ENCODE data around the gene MICALL1. TPM values are rescaled to one million over a fixed set of nuclear protein-coding genes. Genes with fewer than 3 reads are reported as not detected.

The MICALL1 gene
- total and polyA plus RNA-seq, 2 donors: 5.5 to 13.7 TPM

DNA sequence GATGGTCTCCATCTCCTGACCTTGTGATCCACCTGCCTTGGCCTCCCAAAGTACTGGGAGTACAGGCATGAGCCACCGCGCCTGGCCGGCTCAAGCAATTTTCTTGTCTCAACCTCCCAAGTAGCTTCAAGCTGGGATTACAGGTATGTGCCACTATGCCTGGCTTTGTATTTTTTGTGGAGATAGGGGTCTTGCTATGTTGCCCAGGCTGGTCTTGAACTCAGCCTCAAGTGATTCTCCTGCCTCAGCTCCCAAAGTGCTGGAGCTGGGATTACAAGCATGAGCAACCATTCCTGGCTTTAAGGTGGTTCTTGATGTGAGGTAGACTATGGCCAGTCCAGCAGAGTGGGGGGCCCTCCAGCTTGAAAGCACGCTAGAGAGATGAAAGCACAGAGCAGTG is 55.0 kb downstream of the MICALL1 start:
- WGBS: 98% methylated on average over 4 of the region's 4 CpGs
- peaks cover 0 to 3% of the 10 kb centered on the region in 2 donors for H3K9me3 ChIP-seq (ENCODE audit: control insufficient read depth in 2 of 2, insufficient read depth in 1 of 2, low read length in 1 of 2)
- DNase-seq (ENCODE audit: low read depth in 6 of 9, low spot score in 9 of 9): no peak
- H3K27me3 ChIP-seq (ENCODE audit: control insufficient read depth in 2 of 2, insufficient read depth in 1 of 2, low read length in 1 of 2): no peaks in the 10 kb centered on the region
- no peak overlapping the region for H3K4me3 ChIP-seq (ENCODE audit: low read length in 2 of 2)
- H3K4me1 ChIP-seq (ENCODE audit: control insufficient read depth in 2 of 2, insufficient read depth in 2 of 2, low read length in 2 of 2): no peaks in the 10 kb centered on the region
- H3K27ac ChIP-seq (ENCODE audit: low read depth in 1 of 2, low read length in 1 of 2): no peak overlapping the region
- peaks cover 60 to 64% of the 10 kb centered on the region in 2 donors for H3K36me3 ChIP-seq (ENCODE audit: control insufficient read depth in 2 of 2, insufficient read depth in 2 of 2, low read length in 1 of 2)

DNA sequence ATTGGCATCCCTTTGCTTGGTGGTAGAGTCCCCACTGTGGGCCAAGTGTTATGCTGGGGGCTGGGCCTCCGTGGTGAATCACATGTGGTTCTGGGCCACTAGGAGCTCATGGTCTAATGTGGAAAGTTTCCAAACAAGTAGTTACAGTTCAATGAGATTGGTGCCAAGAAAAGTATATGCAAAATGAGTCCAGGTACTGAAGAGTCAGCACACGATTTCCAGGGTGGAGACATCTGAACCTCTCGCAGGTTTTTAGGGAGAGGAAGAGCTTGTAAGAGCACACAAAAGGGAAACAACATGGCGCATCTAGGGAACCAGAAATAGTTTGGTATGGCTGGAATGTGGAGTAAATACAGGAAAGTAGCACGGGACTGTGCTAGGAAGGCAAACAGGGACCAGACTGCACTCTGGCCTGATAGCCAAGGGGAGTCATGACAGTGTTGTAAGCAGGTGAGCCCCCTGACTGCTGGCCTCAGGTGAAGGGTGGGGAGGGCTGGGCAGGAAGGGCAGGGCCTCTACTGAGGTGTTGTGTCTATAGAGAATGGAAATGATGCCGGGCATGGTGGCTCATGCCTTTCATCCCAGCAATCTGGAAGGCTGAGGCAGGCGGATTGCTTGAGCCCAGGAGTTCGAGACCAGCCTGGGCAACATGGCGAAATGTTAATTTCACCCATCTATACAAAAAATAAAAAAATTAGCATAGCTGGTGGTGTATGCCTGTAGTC is 60.0 kb downstream of the MICALL1 start:
- H3K27me3 ChIP-seq (ENCODE audit: control insufficient read depth in 2 of 2, insufficient read depth in 1 of 2, low read length in 1 of 2): no peaks in the 10 kb centered on the region

DNA sequence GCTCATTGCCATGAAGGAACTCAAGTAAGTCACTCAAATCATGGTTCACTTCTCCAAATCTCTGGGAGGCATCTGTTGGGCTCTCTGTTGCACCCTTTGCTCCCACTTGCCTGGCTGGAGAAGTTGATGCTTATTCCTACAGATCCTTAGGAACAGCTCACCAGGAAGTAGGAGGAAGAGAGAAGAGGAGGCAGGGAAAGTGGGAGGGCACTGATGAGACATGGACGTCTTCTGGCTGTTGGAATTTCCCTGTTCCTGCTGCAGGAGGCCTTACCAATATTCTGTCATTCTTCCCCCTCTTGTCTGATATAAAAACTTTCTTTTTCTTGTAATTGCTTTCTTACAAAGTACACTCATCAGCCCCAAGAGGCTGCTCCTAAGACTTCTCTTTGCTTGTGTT is 61.0 kb downstream of the MICALL1 start:
- peaks cover 39 to 46% of the 10 kb centered on the region in 2 donors for H3K36me3 ChIP-seq (ENCODE audit: control insufficient read depth in 2 of 2, insufficient read depth in 2 of 2, low read length in 1 of 2)
- WGBS: 95% methylated on average over 1 of the region's 1 CpG

More for the DNA sequence above, 60.0 kb downstream of the MICALL1 start:
- Histone ChIP-seq H3K9me3 (ENCODE audit: control insufficient read depth in 2 of 2, insufficient read depth in 1 of 2, low read length in 1 of 2) (no peaks in the 10 kb centered on the region), H3K36me3 (ENCODE audit: control insufficient read depth in 2 of 2, insufficient read depth in 2 of 2, low read length in 1 of 2) (peaks cover 50 to 57% of the 10 kb centered on the region in 2 donors), H3K4me1 (ENCODE audit: control insufficient read depth in 2 of 2, insufficient read depth in 2 of 2, low read length in 2 of 2) (no peaks in the 10 kb centered on the region), H3K4me3 (ENCODE audit: low read length in 2 of 2) (no peak overlapping the region), H3K27ac (ENCODE audit: low read depth in 1 of 2, low read length in 1 of 2) (no peak overlapping the region)
- WGBS: 97% methylated on average over 9 of the region's 9 CpGs
- no peak for DNase-seq (ENCODE audit: low read depth in 6 of 9, low spot score in 9 of 9)

DNA sequence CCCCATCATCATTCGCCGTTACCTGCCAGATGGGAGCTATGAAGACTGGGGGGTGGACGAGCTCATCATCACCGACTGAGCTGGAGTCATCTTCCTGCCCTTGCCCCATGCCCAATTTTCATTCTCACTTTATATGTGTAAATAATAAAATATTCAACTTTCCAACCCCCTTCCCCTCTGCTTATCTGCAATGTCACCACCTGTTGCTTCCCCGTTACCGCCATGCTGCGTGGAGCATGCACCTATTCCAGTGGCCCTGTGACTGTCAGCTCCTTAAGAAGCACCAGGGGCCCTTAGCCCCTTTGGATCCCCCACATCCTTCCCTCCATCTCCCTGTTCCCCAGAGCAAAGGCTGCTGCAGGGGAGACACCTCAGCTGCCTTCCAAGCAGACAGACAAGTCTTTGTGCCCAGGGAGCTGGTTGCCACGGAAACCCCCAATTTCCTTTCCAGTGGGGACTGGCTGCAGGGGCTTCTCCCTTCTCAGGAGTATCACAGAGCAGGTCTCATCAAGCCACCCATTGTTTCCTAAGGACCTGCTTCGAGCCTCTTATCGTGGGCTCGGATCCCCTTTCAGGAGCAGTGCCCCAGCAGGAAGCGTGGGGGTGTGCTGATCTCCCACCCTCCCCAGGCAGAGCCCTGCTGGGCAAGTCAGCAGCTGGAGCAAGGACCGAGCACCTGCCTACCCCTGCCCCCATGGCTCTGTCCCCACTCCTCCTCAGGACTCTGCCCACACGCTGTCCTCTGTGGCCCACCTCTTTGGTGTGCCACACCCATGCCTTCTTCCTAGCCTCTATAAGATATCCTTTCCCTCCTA is 61.7 kb downstream of the MICALL1 start:
- Histone ChIP-seq H3K27me3 (ENCODE audit: control insufficient read depth in 2 of 2, insufficient read depth in 1 of 2, low read length in 1 of 2) (no peaks in the 10 kb centered on the region), H3K4me3 (ENCODE audit: low read length in 2 of 2) (no peak overlapping the region), H3K27ac (ENCODE audit: low read depth in 1 of 2, low read length in 1 of 2) (no peak overlapping the region), H3K36me3 (ENCODE audit: control insufficient read depth in 2 of 2, insufficient read depth in 2 of 2, low read length in 1 of 2) (peaks cover 36 to 43% of the 10 kb centered on the region in 2 donors), H3K9me3 (ENCODE audit: control insufficient read depth in 2 of 2, insufficient read depth in 1 of 2, low read length in 1 of 2) (no peaks in the 10 kb centered on the region), H3K4me1 (ENCODE audit: control insufficient read depth in 2 of 2, insufficient read depth in 2 of 2, low read length in 2 of 2) (no peaks in the 10 kb centered on the region)
- WGBS: 91% methylated on average over 14 of the region's 14 CpGs
- DNase-seq (ENCODE audit: low read depth in 6 of 9, low spot score in 9 of 9): no peak

More for the DNA sequence above, 61.0 kb downstream of the MICALL1 start:
- Histone ChIP-seq H3K4me1 (ENCODE audit: control insufficient read depth in 2 of 2, insufficient read depth in 2 of 2, low read length in 2 of 2) (no peaks in the 10 kb centered on the region), H3K4me3 (ENCODE audit: low read length in 2 of 2) (no peak overlapping the region), H3K9me3 (ENCODE audit: control insufficient read depth in 2 of 2, insufficient read depth in 1 of 2, low read length in 1 of 2) (no peaks in the 10 kb centered on the region), H3K27me3 (ENCODE audit: control insufficient read depth in 2 of 2, insufficient read depth in 1 of 2, low read length in 1 of 2) (no peaks in the 10 kb centered on the region), H3K27ac (ENCODE audit: low read depth in 1 of 2, low read length in 1 of 2) (no peak overlapping the region)
- no peak for DNase-seq (ENCODE audit: low read depth in 6 of 9, low spot score in 9 of 9)

DNA sequence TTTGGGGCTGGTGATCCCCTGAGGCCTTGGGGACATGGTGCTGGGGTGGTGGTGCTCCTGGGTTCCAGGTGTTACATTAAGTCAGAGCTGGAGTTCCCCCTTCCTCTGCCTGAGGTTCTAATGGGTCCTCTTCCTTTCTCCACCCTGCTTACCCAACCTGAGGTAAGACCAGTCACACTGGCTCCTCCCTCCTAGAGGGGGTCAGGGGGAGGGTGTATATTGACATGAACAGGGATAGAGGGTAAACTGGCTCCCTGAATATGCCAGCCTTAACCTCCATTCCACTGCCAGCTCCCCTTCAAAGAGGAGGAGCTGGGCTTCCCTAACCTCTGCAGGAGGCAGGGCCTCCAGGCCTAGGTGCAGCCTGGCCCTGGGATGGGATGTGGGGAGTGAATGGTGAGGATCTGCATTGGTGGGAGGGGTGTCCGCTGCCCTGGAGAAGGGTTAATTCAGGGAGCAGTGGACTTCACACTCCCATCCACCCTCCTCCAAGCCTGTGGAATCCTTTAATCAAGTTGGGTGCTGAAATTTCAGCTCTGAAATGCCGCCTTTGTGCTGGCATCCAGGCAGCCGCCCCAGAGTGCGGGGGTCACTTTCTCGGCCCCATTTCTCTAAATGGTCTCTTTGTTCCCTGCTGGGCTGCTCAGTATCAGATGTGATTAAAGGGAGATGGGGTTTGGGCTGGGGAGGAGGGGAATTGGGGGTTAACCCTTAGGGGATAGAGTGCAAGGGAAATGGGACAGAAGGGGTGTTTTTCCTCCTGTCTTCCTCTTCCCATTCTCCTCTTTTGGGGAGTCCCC is 62.6 kb downstream of the MICALL1 start:
- H3K4me1 ChIP-seq (ENCODE audit: control insufficient read depth in 2 of 2, insufficient read depth in 2 of 2, low read length in 2 of 2): no peaks in the 10 kb centered on the region
- H3K27ac ChIP-seq (ENCODE audit: low read depth in 1 of 2, low read length in 1 of 2): no peak overlapping the region
- no peak overlapping the region for H3K4me3 ChIP-seq (ENCODE audit: low read length in 2 of 2)
- no peaks in the 10 kb centered on the region for H3K27me3 ChIP-seq (ENCODE audit: control insufficient read depth in 2 of 2, insufficient read depth in 1 of 2, low read length in 1 of 2)
- WGBS: 99% methylated on average over 5 of the region's 5 CpGs
- no peak for DNase-seq (ENCODE audit: low read depth in 6 of 9, low spot score in 9 of 9)
- H3K36me3 ChIP-seq (ENCODE audit: control insufficient read depth in 2 of 2, insufficient read depth in 2 of 2, low read length in 1 of 2): peaks cover 32 to 39% of the 10 kb centered on the region in 2 donors
- no peaks in the 10 kb centered on the region for H3K9me3 ChIP-seq (ENCODE audit: control insufficient read depth in 2 of 2, insufficient read depth in 1 of 2, low read length in 1 of 2)

DNA sequence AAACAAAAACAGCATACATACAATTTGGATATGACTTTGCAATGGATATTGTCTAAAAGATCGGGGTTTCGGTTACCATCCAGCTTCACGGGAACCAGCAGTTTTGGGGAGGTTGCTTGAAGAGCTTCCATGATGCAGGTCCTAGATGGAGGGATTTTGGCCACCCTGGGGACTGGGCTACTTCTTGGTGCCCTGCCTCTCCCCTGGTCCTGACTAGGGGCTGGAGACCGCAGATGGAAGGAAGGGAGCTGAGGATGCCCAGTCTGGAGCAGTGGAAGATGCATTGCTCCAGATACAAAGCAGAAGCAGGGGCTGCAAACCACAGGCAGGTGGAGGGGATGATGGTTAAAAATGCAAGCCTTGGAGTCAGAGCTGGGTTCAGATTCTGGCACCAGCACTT is 64.8 kb downstream of the MICALL1 start:
- no peak overlapping the region for H3K4me3 ChIP-seq (ENCODE audit: low read length in 2 of 2)

DNA sequence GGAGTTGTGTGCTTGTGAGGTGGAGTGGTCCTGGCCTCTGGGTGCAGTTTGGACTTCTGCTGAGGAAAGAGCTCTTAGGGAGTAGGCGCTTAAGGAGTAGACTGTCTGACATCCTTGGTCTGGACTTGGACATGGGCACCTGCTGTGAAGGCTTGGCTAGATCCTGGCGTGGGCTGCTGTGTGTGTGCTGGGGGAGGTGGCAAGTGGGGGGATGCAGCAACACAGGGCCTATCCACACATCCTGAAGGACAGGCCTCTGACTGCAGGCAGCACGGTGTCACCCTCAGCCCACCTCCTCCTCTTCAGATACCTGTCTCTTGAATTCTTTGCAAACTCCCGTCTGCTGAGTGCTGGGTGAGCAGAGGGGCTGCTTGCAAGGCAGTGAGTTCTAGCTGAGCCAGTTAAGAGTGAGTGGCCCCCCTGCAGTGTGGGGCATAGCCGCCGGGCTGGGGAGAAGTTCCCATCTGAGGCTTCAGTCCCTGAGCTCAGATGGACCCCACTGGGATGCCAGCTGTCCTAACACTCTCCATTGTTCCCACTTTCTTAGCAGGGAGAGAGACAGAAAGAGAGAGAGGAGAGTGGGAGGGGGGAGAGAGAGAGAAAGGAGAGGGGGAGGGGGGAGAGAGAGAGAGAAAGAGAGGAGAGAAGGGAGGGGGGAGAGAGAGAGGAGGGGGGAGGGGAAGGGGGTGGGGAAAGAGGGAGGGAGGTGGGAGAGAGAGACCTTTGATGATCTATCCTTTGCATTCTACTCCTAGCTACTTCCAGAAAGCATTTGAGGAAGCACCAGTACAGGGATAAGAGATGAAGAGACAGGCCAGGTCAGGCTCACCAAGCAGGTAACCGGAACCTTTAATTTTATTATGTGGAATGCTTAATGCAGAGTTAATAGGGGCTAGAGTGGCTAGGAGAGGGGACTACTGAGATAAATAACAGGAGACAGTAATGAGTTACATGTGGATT is 65.7 kb downstream of the MICALL1 start:
- 98% methylated on average over 7 of the region's 7 CpGs for WGBS
- no peak overlapping the region for H3K27ac ChIP-seq (ENCODE audit: low read depth in 1 of 2, low read length in 1 of 2)
- DNase-seq (ENCODE audit: low read depth in 6 of 9, low spot score in 9 of 9): no peak
- H3K27me3 ChIP-seq (ENCODE audit: control insufficient read depth in 2 of 2, insufficient read depth in 1 of 2, low read length in 1 of 2): no peaks in the 10 kb centered on the region
- no peaks in the 10 kb centered on the region for H3K4me1 ChIP-seq (ENCODE audit: control insufficient read depth in 2 of 2, insufficient read depth in 2 of 2, low read length in 2 of 2)
- H3K4me3 ChIP-seq (ENCODE audit: low read length in 2 of 2): no peak overlapping the region
- no peaks in the 10 kb centered on the region for H3K9me3 ChIP-seq (ENCODE audit: control insufficient read depth in 2 of 2, insufficient read depth in 1 of 2, low read length in 1 of 2)
- H3K36me3 ChIP-seq (ENCODE audit: control insufficient read depth in 2 of 2, insufficient read depth in 2 of 2, low read length in 1 of 2): peaks cover 23 to 24% of the 10 kb centered on the region in 2 donors

More for the DNA sequence above, 64.8 kb downstream of the MICALL1 start:
- Histone ChIP-seq H3K36me3 (ENCODE audit: control insufficient read depth in 2 of 2, insufficient read depth in 2 of 2, low read length in 1 of 2) (peaks cover 26 to 33% of the 10 kb centered on the region in 2 donors), H3K27ac (ENCODE audit: low read depth in 1 of 2, low read length in 1 of 2) (no peak overlapping the region), H3K9me3 (ENCODE audit: control insufficient read depth in 2 of 2, insufficient read depth in 1 of 2, low read length in 1 of 2) (no peaks in the 10 kb centered on the region), H3K27me3 (ENCODE audit: control insufficient read depth in 2 of 2, insufficient read depth in 1 of 2, low read length in 1 of 2) (no peaks in the 10 kb centered on the region), H3K4me1 (ENCODE audit: control insufficient read depth in 2 of 2, insufficient read depth in 2 of 2, low read length in 2 of 2) (no peaks in the 10 kb centered on the region)
- WGBS: 87% methylated on average over 4 of the region's 4 CpGs
- no peak for DNase-seq (ENCODE audit: low read depth in 6 of 9, low spot score in 9 of 9)

DNA sequence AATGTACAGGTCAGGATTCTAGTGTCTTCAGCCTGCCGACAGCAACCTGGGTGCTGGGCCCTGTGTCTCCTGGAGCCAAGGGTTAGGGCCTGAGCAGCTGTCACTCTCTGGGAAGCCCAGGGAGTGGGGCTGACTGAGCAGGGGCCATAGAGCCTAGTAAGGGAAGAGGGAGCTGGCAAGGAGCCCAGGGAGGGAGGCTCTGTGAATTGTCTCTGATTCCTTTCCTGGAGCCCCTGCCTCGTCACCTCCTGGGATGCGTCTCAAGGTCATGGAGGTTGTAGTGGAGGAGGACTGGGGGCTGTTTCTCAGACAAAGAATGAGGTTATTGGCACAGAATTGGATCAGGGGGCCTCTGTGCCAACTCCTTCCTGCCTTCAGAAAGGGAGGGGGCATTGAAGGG is 66.4 kb downstream of the MICALL1 start:
- H3K27ac ChIP-seq (ENCODE audit: low read depth in 1 of 2, low read length in 1 of 2): no peak overlapping the region
- H3K36me3 ChIP-seq (ENCODE audit: control insufficient read depth in 2 of 2, insufficient read depth in 2 of 2, low read length in 1 of 2): peaks cover 15 to 17% of the 10 kb centered on the region in 2 donors
- H3K4me3 ChIP-seq (ENCODE audit: low read length in 2 of 2): no peak overlapping the region
- WGBS: 67% methylated on average over 3 of the region's 3 CpGs
- no peak for DNase-seq (ENCODE audit: low read depth in 6 of 9, low spot score in 9 of 9)
- no peaks in the 10 kb centered on the region for H3K9me3 ChIP-seq (ENCODE audit: control insufficient read depth in 2 of 2, insufficient read depth in 1 of 2, low read length in 1 of 2)
- H3K4me1 ChIP-seq (ENCODE audit: control insufficient read depth in 2 of 2, insufficient read depth in 2 of 2, low read length in 2 of 2): no peaks in the 10 kb centered on the region
- no peaks in the 10 kb centered on the region for H3K27me3 ChIP-seq (ENCODE audit: control insufficient read depth in 2 of 2, insufficient read depth in 1 of 2, low read length in 1 of 2)

All from thymus (tissue), 11 donors.